Immature natural killer cell (primary cell): ENCODE results near the gene ZW10. TPM values are rescaled to one million over a fixed set of nuclear protein-coding genes. Genes with fewer than 3 reads are reported as not detected.
"Not testable (repeated sequence)": the region's sequence is repeated elsewhere in the genome, so short reads cannot be mapped to it uniquely, and the experiment has no call there.

Experiments
- DNase-seq, 3 donors: peaks; one replicate each; pipeline ENCODE4 v3.0.0; 2022; ENCODE audit warnings: mixed read lengths in 1 of 3
- H3K27ac Mint-ChIP-seq, 6 donors: one replicate each; pipeline ENCODE4 v1.8.0; 2020; ENCODE audit warnings: mixed read lengths in 6 of 6, mild to moderate bottlenecking in 5 of 6, inconsistent platforms in 4 of 6, moderate library complexity in 3 of 6
- H3K27me3 Mint-ChIP-seq, 3 donors: one replicate each; pipeline ENCODE4 v1.8.0; 2020 to 2021; ENCODE audit warnings: low read depth in 3 of 3, mild to moderate bottlenecking in 3 of 3, mixed read lengths in 3 of 3, moderate library complexity in 3 of 3, inconsistent platforms in 1 of 3
- H3K36me3 Mint-ChIP-seq, 3 donors: one replicate each; pipeline ENCODE4 v1.8.0; 2020; ENCODE audit warnings: mixed read lengths in 3 of 3, inconsistent platforms in 2 of 3, mild to moderate bottlenecking in 2 of 3
- H3K4me1 Mint-ChIP-seq, 2 donors: one replicate each; pipeline ENCODE4 v1.8.0; 2020; ENCODE audit warnings: inconsistent platforms in 2 of 2, mild to moderate bottlenecking in 2 of 2, mixed read lengths in 2 of 2, moderate library complexity in 1 of 2
- H3K4me3 Mint-ChIP-seq, 5 donors: one replicate each; pipeline ENCODE4 v1.8.0; 2020; ENCODE audit warnings: mild to moderate bottlenecking in 5 of 5, mixed read lengths in 5 of 5, inconsistent platforms in 3 of 5, moderate library complexity in 3 of 5
- H3K9me3 Mint-ChIP-seq, 6 donors: one replicate each; pipeline ENCODE4 v1.8.0; 2020; ENCODE audit warnings: mild to moderate bottlenecking in 6 of 6, mixed read lengths in 6 of 6, inconsistent platforms in 4 of 6, moderate library complexity in 3 of 6
- polyA plus RNA-seq, 3 donors: library from polyadenylated mRNA; unstranded; fragments of 300-500 nt; fragmentation: Illumina TruSeq; gene quantifications; one replicate each; pipeline ENCODE4 v1.2.3, GENCODE V29; 2021

The ZW10 gene
- polyA plus RNA-seq, 3 donors from 2014 or later: 9.2 to 13.7 (median 10.1) TPM

DNA sequence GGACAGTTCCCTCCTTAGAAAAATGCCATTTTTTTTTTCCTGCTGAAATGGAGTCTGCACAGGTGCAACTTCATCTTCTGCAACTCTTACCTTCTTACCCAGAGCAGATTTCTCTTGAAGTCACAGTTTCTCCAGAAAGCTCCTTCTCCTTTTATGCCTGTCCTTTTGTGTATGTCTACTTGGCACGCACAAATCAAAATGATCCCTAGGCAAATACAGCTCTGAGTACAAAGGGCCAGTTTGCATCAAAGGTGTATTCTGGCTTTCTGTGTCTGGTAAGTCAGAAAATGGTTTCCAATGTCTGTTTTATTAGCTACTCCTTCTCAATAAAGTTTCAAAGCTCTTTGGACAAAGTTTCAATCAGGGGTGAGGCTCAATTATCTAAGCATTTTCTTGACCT, 8.6 kb upstream of the ZW10 start:
- Mint-ChIP-seq H3K36me3 (peaks cover 0 to 5% (median 0%) of the 10 kb centered on the region in 3 donors), H3K27me3 (peaks cover 6 to 11% (median 10%) of the 10 kb centered on the region in 3 donors), H3K27ac (no peak overlapping the region), H3K4me3 (no peak overlapping the region), H3K9me3 (no peaks in the 10 kb centered on the region), H3K4me1 (no peaks in the 10 kb centered on the region)
- DNase-seq: no peak

- no peak overlapping the region for H3K4me3 Mint-ChIP-seq
Measured at GRCh38 chr11:113781682-113782081, 8.2 kb upstream of the ZW10 start.

DNA sequence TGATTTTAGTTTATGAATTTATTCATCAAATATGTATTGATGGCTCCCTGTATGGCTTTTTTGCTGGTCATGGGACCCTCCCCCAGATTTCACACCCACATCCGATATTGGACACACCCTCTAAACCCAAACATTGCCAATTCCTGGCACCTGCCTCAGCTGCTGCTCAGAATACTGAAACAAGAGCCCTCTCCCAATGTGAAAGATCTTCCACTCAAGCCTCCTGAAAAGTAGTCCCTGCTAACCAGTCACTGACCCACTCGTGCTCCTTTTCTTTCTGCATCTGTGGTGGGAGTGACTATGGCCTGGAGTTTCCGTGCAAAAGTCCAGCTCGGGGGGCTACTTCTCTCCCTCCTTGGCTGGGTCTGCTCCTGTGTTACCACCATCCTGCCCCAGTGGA, 6.0 kb upstream of the ZW10 start, which contains the start of gene CLDN25:
Gene CLDN25 (plus strand): TSS at position 301 of the 400 bp plus-strand sequence. CDS start 0 bp downstream, at position 301.
- Mint-ChIP-seq H3K27me3 (peaks cover 6 to 12% (median 11%) of the 10 kb centered on the region in 3 donors), H3K4me1 (peaks cover under 1 to 5% of the 10 kb centered on the region in 2 donors), H3K27ac (no peak within 1 kb of the TSS), H3K36me3 (peaks cover 0 to 5% (median 0%) of the 10 kb centered on the region in 3 donors), H3K9me3 (no peaks in the 10 kb centered on the region), H3K4me3 (no peak within 1 kb of the TSS)
- DNase-seq: no peak

More at GRCh38 chr11:113781682-113782081, 8.2 kb upstream of the ZW10 start:
- H3K36me3 Mint-ChIP-seq: peaks cover 0 to 5% (median 0%) of the 10 kb centered on the region in 3 donors
- no peaks in the 10 kb centered on the region for H3K4me1 Mint-ChIP-seq
- DNase-seq: no peak
- H3K9me3 Mint-ChIP-seq: no peaks in the 10 kb centered on the region
- H3K27ac Mint-ChIP-seq: no peak overlapping the region
- H3K27me3 Mint-ChIP-seq: peaks cover 6 to 11% (median 10%) of the 10 kb centered on the region in 3 donors

DNA sequence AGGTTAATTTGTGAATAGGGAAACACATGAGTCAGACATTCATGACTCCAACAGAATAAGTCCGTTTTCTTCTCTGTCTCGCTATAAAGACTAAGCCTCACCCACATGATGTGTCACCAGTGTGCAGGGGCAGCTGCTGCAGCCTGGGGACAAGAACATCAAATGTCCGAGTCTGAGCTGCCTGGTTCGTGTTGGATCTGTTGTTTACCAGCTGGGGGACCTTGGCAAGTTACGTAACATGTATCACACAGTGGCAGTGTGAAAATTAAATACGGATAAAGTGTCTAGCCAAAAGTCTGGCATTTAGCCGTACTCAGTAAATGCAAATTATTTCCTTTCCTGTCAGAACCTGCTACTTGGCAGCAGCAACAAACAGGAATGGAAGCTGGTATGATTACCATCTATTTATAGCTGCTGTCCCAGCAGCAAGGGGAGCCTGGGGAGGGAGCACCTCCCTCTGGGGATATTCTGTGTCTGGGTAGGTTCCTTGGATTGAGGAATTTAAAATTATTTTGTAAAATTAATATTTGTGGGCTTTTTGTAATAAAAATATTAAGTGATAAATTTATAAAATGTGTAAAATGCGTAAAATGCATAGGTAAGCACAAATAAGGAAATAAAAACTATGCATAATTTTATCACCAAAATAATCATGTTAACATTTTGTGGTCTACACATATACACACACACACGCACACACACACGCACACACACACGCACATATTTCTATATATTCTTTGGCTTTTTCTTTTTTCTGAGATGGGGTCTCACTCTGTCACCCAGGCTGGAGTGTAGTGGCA, 4.8 kb upstream of the ZW10 start:
- Mint-ChIP-seq H3K36me3 (peaks cover 0 to 5% (median 0%) of the 10 kb centered on the region in 3 donors), H3K27me3 (peaks cover 6 to 15% (median 12%) of the 10 kb centered on the region in 3 donors), H3K4me3 (no peak overlapping the region), H3K9me3 (no peaks in the 10 kb centered on the region), H3K4me1 (peaks cover 8 to 16% of the 10 kb centered on the region in 2 donors), H3K27ac (no peak overlapping the region)
- DNase-seq: no peak

GRCh38 chr11:113774174-113774503, 647 bp upstream of the ZW10 start:
- peaks cover 24 to 35% of the 10 kb centered on the region in 2 donors for H3K4me1 Mint-ChIP-seq
- peaks cover 0 to 4% (median 3%) of the 10 kb centered on the region in 3 donors for H3K36me3 Mint-ChIP-seq
- H3K9me3 Mint-ChIP-seq: no peaks in the 10 kb centered on the region
- H3K27me3 Mint-ChIP-seq: peaks cover 3 to 13% (median 4%) of the 10 kb centered on the region in 3 donors
- peak overlapping the region; percentile 87 to 97 (median 93) for H3K27ac Mint-ChIP-seq
- no peak for DNase-seq
- H3K4me3 Mint-ChIP-seq: peak overlapping the region; percentile 96 to 99 (median 98)

- peaks cover 24 to 36% of the 10 kb centered on the region in 2 donors for H3K4me1 Mint-ChIP-seq
- no peak for DNase-seq
- peak overlapping the region; percentile 96 to 99 (median 98) for H3K4me3 Mint-ChIP-seq
- H3K27ac Mint-ChIP-seq: peak overlapping the region; percentile 87 to 97 (median 93)
- peaks cover 0 to 6% (median 5%) of the 10 kb centered on the region in 3 donors for H3K36me3 Mint-ChIP-seq
- H3K9me3 Mint-ChIP-seq: no peaks in the 10 kb centered on the region
- H3K27me3 Mint-ChIP-seq: peaks cover 2 to 12% (median 4%) of the 10 kb centered on the region in 3 donors
Measured at GRCh38 chr11:113773092-113773415, 438 bp downstream of the ZW10 start.

GRCh38 chr11:113771964-113772363, 1.5 kb downstream of the ZW10 start:
- H3K4me3 Mint-ChIP-seq: peak overlapping the region; percentile 71 to 98 (median 96)

DNA sequence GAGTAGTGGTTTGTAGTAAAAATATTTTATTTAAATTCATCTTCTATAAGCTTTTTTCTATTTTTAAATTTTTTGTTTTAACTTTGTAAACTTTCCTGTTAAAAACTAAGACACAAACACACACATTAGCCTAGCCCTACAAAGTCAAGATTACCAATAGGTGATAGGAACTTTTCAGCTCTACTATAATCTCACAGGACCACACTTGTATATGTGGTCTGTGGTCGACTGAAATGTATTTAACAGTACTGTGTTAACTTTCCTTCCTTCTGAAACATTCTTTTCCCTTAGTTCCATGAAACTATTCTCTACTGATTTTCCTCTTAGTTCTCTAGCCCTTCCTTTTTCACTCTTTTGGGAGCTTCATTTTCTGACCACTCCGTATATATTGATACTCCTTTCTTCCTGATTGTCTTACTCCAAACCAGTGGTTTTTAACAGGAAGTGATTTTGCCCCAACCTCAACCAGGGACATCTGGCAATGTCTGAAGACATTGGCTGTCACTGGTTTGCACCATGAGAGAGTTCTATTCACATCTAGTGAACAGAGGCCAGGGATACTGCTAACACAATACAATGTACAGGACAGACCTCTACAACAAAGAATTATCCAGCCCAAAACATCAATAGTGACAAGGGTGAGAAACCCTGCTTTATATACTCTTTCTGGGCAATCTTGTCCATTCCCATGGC, 8.8 kb downstream of the ZW10 start:
- Mint-ChIP-seq H3K9me3 (no peaks in the 10 kb centered on the region), H3K4me1 (peaks cover 22 to 32% of the 10 kb centered on the region in 2 donors), H3K27ac (peak overlapping the region in 5 of 6 donors; percentile 41 to 78 (median 53)), H3K36me3 (peaks cover 11 to 30% (median 19%) of the 10 kb centered on the region in 3 donors), H3K27me3 (no peaks in the 10 kb centered on the region), H3K4me3 (peak overlapping the region in 3 of 5 donors; percentile 2 to 50 (median 8))
- DNase-seq: peak in 2 of 3 donors; percentile 0 to 11

More at GRCh38 chr11:113771964-113772363, 1.5 kb downstream of the ZW10 start:
- DNase-seq: no peak
- Mint-ChIP-seq H3K9me3 (no peaks in the 10 kb centered on the region), H3K27ac (peak overlapping the region in 1 of 6 donors; percentile 39), H3K36me3 (peaks cover 7 to 16% (median 15%) of the 10 kb centered on the region in 3 donors), H3K4me1 (peaks cover 29 to 46% of the 10 kb centered on the region in 2 donors), H3K27me3 (peaks cover 2 to 8% (median 2%) of the 10 kb centered on the region in 3 donors)

DNA sequence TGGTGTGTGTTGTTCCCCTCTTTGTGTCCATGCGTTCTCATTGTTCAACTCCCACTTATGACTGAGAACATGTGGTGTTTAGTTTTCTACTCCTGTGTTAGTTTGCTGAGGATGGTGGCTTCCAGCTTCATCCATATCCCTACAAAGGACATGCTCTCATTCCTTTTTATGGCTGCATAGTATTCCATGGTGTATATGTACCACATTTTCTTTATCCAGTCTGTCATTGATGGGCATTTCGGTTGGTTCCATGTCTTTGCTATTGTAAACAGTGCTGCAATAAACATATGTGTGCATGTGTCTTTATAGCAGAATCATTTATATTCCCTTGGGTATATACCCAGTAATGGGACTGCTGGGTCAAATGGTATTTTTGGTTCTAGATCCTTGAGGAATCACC, 10.5 kb downstream of the ZW10 start:
- H3K27ac Mint-ChIP-seq, DNase-seq, H3K9me3 Mint-ChIP-seq, H3K4me3 Mint-ChIP-seq, H3K27me3 Mint-ChIP-seq: not testable (repeated sequence)
- peaks cover 21 to 41% (median 28%) of the 10 kb centered on the region in 3 donors for H3K36me3 Mint-ChIP-seq
- peaks cover 22 to 32% of the 10 kb centered on the region in 2 donors for H3K4me1 Mint-ChIP-seq

DNA sequence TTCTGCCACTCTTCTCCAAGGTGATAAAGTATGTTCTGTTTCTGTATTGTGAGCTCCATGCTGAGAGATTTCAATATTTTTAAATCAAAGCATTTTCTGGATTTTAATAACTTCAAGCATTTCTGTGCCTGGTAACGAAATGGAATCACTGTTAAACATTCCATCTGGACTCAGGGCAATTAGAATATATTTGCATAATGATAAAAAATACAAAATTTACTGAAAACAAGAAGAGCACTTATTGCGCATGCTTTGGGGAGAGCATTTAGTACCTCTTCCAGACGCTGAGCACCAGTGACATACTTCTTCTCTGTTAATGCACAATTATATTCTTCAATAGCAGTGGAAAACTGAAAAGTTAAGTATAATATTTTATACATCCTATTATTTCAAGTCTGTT, 13.3 kb downstream of the ZW10 start:
- H3K27me3 Mint-ChIP-seq: no peaks in the 10 kb centered on the region
- H3K27ac Mint-ChIP-seq: no peak overlapping the region
- no peak for DNase-seq
- no peak overlapping the region for H3K4me3 Mint-ChIP-seq
- H3K36me3 Mint-ChIP-seq: peaks cover 17 to 43% (median 24%) of the 10 kb centered on the region in 3 donors
- H3K9me3 Mint-ChIP-seq: no peaks in the 10 kb centered on the region
- H3K4me1 Mint-ChIP-seq: peaks cover 12 to 15% of the 10 kb centered on the region in 2 donors

GRCh38 chr11:113752932-113753331, 20.6 kb downstream of the ZW10 start:
- Mint-ChIP-seq H3K36me3 (peaks cover 13 to 25% (median 17%) of the 10 kb centered on the region in 3 donors), H3K4me1 (no peaks in the 10 kb centered on the region), H3K27ac (no peak overlapping the region), H3K27me3 (no peaks in the 10 kb centered on the region), H3K9me3 (no peaks in the 10 kb centered on the region), H3K4me3 (no peak overlapping the region)
- DNase-seq: no peak

- H3K36me3 Mint-ChIP-seq: peaks cover 24 to 79% (median 41%) of the 10 kb centered on the region in 3 donors
- H3K27me3 Mint-ChIP-seq: no peaks in the 10 kb centered on the region
- H3K4me3 Mint-ChIP-seq: no peak overlapping the region
Measured at GRCh38 chr11:113736323-113736722, 37.2 kb downstream of the ZW10 start.

DNA sequence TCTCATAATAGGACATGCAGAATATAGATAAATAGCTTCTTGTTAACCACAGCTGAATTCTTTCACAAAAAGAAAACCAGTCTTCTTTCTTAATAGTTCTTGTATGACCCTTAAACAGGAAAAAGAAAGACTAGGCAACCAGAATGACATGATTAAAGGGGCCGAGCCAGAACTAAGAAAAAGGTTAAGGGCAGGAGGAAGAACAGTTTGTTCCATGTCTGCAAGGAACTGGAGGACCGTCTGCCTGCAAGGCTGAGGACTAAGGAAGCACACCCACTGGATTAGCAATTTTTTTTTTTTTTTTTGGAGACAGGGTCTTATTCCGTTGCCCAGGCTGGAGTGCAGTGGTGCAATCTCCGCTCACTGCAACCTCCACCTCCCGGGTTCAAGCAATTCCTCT, 41.4 kb downstream of the ZW10 start:
- Mint-ChIP-seq H3K36me3 (peaks cover 10 to 48% (median 16%) of the 10 kb centered on the region in 3 donors), H3K27me3 (no peaks in the 10 kb centered on the region), H3K9me3 (no peaks in the 10 kb centered on the region), H3K27ac (no peak overlapping the region), H3K4me1 (no peaks in the 10 kb centered on the region), H3K4me3 (no peak overlapping the region)
- no peak for DNase-seq

More at GRCh38 chr11:113736323-113736722, 37.2 kb downstream of the ZW10 start:
- Mint-ChIP-seq H3K9me3 (no peaks in the 10 kb centered on the region), H3K27ac (no peak overlapping the region), H3K4me1 (peaks cover 0 to 1% of the 10 kb centered on the region in 2 donors)
- no peak for DNase-seq
